HG03196 (cell line): Measurements from ENCODE around the gene EVA1A.

ENCODE experiments used
- ATAC-seq: cut with Tn5 transposase; IDR thresholded peaks from one replicate; pipeline ENCODE4 v1.9.1; 2021; ENCODE audit not compliant: unreplicated experiment

EVA1A gene, protein sequence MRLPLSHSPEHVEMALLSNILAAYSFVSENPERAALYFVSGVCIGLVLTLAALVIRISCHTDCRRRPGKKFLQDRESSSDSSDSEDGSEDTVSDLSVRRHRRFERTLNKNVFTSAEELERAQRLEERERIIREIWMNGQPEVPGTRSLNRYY

GRCh38 chr2:75560768-75561565, at the start of gene EVA1A:
Gene EVA1A, minus strand, starts transcription at chr2:75560939. Its CDS starts 42,799 bp downstream, at chr2:75518140.
- no peak for ATAC-seq

GRCh38 chr2:75609937-75610508, 49.3 kb upstream of the EVA1A start:
- ATAC-seq: no peak

DNA sequence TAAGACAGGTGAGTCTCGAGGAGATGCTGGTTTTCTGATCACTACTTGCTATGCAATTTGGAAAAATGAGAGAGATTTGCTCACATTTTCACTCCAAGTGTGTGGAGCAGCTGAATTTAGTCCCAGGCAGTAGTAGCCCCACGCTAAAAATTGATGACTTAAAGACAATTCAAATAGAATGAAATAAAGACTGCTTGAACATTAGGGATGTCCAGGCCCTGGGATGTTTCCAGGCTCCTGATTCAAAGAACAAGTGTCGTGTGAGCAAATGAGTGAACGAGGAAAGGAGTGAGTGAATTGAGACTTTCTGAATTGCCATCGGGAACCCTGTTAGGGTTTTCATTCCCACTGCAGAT, 48.6 kb upstream of the EVA1A start:
- ATAC-seq: no peak

- ATAC-seq: peak; percentile 63
Measured at GRCh38 chr2:75608684-75609333, 48.1 kb upstream of the EVA1A start.

- no peak for ATAC-seq
Measured at GRCh38 chr2:75607988-75608683, 47.4 kb upstream of the EVA1A start.

DNA sequence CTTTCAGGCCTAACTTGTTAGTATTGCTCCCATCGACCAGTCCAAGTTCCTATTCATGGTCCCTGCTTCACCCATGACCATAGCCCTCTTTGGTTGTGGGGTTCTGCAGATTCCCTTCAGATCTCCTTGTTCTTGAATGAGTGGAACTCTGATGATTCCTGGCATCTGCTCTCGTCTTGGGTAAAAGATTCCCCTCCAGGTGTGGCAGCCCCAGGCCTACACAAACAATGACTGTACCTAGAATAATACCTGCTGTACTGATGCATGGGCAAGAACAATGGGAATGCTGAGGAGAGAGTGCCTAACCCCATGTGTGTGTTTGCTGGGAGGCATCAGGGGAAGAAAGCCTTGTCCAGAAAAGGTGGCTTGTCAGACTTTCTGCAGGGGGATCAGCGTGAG, 46.7 kb upstream of the EVA1A start:
- no peak for ATAC-seq

DNA sequence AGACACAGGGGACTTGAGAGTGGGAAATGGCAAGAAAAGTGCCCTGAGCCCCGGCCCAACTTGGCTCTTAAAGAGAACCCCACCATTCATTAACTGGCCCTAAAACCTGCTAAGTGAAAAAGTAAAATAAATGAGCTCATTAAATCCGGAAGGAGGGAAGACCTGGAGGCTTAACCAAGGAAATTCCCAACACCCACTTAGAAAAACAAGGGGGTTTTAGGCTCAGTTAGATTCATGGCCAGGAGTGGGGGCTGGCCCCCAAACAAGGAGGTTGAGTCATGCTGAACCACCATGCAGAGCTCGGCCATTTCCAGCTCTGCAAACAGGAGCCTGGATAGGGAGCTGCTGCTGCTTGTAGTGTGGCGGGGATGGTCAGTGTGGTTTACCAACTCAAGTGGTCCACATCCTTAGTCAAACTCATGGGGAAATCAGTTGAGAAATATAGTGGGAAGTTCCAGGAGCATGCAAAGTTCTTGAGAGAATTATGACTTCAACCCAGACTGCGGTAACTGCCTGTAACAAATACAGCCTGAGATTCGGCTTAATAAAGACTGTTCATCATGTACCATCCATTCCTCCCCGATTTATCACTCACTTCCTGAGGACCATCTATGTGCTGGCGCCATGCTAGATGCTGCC, 46.1 kb upstream of the EVA1A start:
- no peak for ATAC-seq

GRCh38 chr2:75605770-75606529, 45.2 kb upstream of the EVA1A start:
- ATAC-seq: no peak

- ATAC-seq: no peak
Measured at GRCh38 chr2:75604484-75604883, 43.7 kb upstream of the EVA1A start.

- no peak for ATAC-seq
Measured at GRCh38 chr2:75603477-75603876, 42.7 kb upstream of the EVA1A start.

- ATAC-seq: no peak
Measured at GRCh38 chr2:75602724-75603342, 42.1 kb upstream of the EVA1A start.

- ATAC-seq: no peak
Measured at GRCh38 chr2:75600461-75601011, 39.8 kb upstream of the EVA1A start.

GRCh38 chr2:75598589-75599155, 37.9 kb upstream of the EVA1A start:
- ATAC-seq: no peak

GRCh38 chr2:75597949-75598348, 37.2 kb upstream of the EVA1A start:
- no peak for ATAC-seq

DNA sequence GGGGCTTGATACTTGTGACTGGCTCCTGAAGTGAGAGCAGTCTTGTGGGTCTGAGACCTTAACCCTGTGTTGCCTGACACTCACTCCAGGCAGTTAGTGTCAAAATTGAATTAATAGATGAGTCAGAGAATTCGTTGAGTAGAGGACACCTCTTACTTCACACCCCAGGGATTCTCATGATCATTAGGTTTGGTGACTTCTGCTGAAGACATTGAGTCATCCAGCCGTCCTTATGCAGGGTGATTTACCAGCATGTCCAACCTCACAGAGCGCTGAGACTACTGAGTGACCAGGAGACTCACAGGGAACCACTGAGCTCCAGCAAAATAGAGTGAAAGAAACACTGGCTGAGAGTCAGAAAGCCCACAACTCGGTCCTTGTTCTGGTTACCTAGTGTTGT, 36.0 kb upstream of the EVA1A start:
- no peak for ATAC-seq

- ATAC-seq: no peak
Measured at GRCh38 chr2:75595541-75596395, 35.0 kb upstream of the EVA1A start.

DNA sequence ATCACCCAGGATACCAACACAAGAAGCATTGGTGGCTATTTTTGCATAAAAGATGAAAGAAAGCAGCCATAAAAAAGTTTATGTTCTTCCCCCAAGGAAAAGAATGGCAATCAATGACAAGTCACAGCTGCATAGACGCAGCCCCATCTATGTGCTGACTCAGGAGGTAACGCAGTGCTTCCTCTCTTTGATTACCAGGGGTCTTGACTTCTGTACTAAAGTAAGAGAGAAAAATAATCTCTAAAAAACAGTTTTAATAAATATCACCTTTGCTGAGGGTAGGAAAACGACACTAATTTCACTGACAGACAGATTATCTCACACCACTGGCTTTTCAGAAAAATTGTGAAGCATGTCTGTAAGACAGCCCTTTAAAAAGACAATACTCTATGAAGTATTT, 33.9 kb upstream of the EVA1A start:
- no peak for ATAC-seq

- no peak for ATAC-seq
Measured at GRCh38 chr2:75592888-75593287, 32.1 kb upstream of the EVA1A start.
